Psoas muscle (tissue), 8 donors: ENCODE measurements around the gene SERPINB7. TPM values are rescaled to one million over a fixed set of nuclear protein-coding genes. Genes with fewer than 3 reads are reported as not detected.

Source experiments
- ATAC-seq, 4 donors: fragments of 200-7000 bp; cut with Tn5 transposase; one replicate each; pipeline ENCODE4 v1.9.1; 2020; ENCODE audit warnings: moderate library complexity in 3 of 4, mild to moderate bottlenecking in 2 of 4
- DNase-seq, 2 donors: peaks; one replicate each; pipeline ENCODE4 v3.0.0-alpha.2; 2020
- H3K27ac ChIP-seq: fragments of 200-600 bp; one replicate; pipeline ENCODE4 v1.8.0; 2022
- H3K27me3 ChIP-seq, 3 donors: fragments of 200-600 bp in 1 of 3; one replicate each; pipeline versions ENCODE4 v1.6.1 to v1.8.0; 2013 to 2022; ENCODE audit warnings: low read length in 2 of 3, mild to moderate bottlenecking in 2 of 3, moderate library complexity in 1 of 3; ENCODE audit not compliant: insufficient read depth in 3 of 3
- H3K36me3 ChIP-seq, 2 donors: fragments of 200-600 bp in 1 of 2; one replicate each; pipeline versions ENCODE4 v1.6.1 to v1.8.0; 2013 to 2022; ENCODE audit warnings: low read depth in 1 of 2, mild to moderate bottlenecking in 1 of 2, moderate library complexity in 1 of 2; ENCODE audit not compliant: insufficient read depth in 1 of 2
- H3K4me1 ChIP-seq: fragments of 200-600 bp; one replicate; pipeline ENCODE4 v1.8.0; 2022
- H3K4me3 ChIP-seq: fragments of 200-600 bp; one replicate; pipeline ENCODE4 v1.8.0; 2022; ENCODE audit warnings: mild to moderate bottlenecking
- H3K9me3 ChIP-seq: fragments of 200-600 bp; one replicate; pipeline ENCODE4 v1.8.0; 2022
- WGBS, 3 donors: extraction: QIAGEN DNeasy Blood & Tissue Kit; methylation state at CpG; one replicate each; pipeline versions ENCODE4 v1.1.6 to v1.1.7; 2013; 5-methylcytosine and 5-hydroxymethylcytosine counted together
- intact Hi-C, 2 donors: fragments of 100-400 bp; cut with DNase I; formaldehyde crosslinking; loops; one replicate each; pipeline versions ENCODE4 v1.11.0 to v1.14.2; 2022
- polyA plus RNA-seq, 3 donors: library from polyadenylated mRNA; stranded (reverse); fragments of 200-250 nt; gene quantifications; one replicate each; pipeline ENCODE4 v1.2.3, GENCODE V29; 2013
- total RNA-seq, 4 donors: library from RNA; stranded (reverse); fragmentation: NEBNext Ultra II Directional in 2 of 4; extraction: Animal tissue kit (Norgen Biotek cat#: 25700) in 2 of 4; gene quantifications; one replicate each; pipeline versions ENCODE4 v1.2.1 to v1.2.4, GENCODE V29; 2021 to 2023
- TF ChIP-seq, protein P1 (sequence below): fragments of 200-600 bp; IDR thresholded peaks from one replicate; pipeline ENCODE4 v1.8.0; 2022; ENCODE audit warnings: antibody characterized with exemption
- donor health status: healthy with polysubstance abuse.
- donor health status: DM: no; HTN: no; CAD: no; lungs with moderate emphysema.
- donor health status: Bipolar disorder and iron deficiency.
- donor health status: healthy.
- donor health status: DM: yes; HTN: yes; CAD: no.
- donor health status: DM: no; HTN: no; CAD: no.
- donor health status: DM: no; HTN: no; CAD: no.
- donor health status: DM: yes; HTN: yes; CAD: no.

The SERPINB7 gene
- total and polyA plus RNA-seq, 7 donors = not detected

DNA sequence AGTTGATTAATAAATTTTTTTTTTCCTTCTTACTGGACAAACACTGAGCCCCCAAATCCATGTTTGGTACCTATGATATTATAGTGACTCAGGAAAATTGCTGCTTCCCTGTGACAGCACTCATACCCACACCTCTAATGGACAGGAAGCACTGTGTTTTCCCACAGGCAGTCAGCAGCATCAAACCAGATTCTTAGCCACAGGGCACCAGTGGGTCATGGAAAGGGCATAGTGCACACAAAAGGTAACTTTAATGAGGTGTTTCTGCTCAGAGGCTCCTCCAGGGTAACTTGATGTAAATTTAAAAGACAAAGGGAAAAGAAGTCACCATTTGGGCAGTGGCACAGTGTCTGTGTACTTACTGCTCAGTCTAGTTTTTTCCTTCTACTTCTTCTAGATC, 38.3 kb upstream of the SERPINB7 start:
- H3K27me3 ChIP-seq = no peaks in the 10 kb centered on the region
- TF ChIP-seq, protein P1, sequence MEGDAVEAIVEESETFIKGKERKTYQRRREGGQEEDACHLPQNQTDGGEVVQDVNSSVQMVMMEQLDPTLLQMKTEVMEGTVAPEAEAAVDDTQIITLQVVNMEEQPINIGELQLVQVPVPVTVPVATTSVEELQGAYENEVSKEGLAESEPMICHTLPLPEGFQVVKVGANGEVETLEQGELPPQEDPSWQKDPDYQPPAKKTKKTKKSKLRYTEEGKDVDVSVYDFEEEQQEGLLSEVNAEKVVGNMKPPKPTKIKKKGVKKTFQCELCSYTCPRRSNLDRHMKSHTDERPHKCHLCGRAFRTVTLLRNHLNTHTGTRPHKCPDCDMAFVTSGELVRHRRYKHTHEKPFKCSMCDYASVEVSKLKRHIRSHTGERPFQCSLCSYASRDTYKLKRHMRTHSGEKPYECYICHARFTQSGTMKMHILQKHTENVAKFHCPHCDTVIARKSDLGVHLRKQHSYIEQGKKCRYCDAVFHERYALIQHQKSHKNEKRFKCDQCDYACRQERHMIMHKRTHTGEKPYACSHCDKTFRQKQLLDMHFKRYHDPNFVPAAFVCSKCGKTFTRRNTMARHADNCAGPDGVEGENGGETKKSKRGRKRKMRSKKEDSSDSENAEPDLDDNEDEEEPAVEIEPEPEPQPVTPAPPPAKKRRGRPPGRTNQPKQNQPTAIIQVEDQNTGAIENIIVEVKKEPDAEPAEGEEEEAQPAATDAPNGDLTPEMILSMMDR = no peak
- H3K36me3 ChIP-seq = no peaks in the 10 kb centered on the region
- no peak for ATAC-seq
- H3K27ac ChIP-seq = no peak overlapping the region
- no peak overlapping the region for H3K4me3 ChIP-seq
- intact Hi-C loops = no loop called here
- H3K4me1 ChIP-seq = no peaks in the 10 kb centered on the region
- DNase-seq = no peak
- H3K9me3 ChIP-seq = no peaks in the 10 kb centered on the region

DNA sequence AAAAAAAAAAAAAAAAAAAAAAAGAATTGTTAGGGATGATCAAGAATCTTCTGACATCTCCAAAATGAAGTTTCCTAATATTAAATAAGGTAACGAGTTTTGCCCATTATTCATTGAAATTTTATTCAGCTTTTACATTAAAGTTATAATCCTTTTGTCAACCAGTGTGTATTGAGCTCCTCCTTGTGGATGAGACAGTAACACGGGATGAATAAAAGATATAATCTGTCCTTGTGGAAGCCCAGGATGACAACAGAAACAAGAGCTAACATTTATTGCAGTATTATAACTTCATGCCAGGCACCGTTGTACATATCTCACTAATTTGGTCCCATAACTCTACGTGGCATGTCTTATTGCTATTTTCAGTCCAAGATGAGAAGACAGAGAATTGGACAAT, 33.4 kb upstream of the SERPINB7 start:
- Histone ChIP-seq H3K9me3 (no peaks in the 10 kb centered on the region), H3K27ac (no peak overlapping the region), H3K36me3 (no peaks in the 10 kb centered on the region), H3K4me1 (no peaks in the 10 kb centered on the region), H3K4me3 (no peak overlapping the region), H3K27me3 (no peaks in the 10 kb centered on the region)
- WGBS, 3 donors = 61 to 66% (median 63%) methylated on average over 4 of the region's 4 CpGs
- TF ChIP-seq, protein P1 = no peak
- intact Hi-C loops = no loop called here
- ATAC-seq (no peak), DNase-seq (no peak)

DNA sequence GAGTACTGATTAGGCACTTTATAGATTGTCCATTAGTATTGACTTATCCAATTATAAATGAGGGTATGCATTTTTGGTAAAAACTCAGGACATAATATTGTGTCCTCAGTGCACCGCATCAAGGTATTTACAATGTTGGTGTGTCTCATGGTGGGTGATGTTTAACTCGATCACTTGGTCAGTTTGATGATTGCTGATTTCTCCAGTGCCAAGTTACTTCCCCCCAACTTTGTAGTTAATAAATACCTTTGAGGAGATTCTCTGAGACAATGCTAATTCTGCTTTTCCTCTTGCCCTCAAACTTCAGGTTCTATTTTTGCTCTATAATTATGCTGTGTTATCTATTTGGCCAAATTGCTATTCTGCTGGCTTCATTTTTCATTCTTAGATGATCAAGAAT, 28.2 kb upstream of the SERPINB7 start:
- H3K4me3 ChIP-seq = no peak overlapping the region
- no peak overlapping the region for H3K27ac ChIP-seq
- no peaks in the 10 kb centered on the region for H3K9me3 ChIP-seq
- no peak for ATAC-seq
- H3K36me3 ChIP-seq = no peaks in the 10 kb centered on the region
- no peak for DNase-seq
- WGBS, 3 donors = 87 to 94% (median 92%) methylated on average over 2 of the region's 2 CpGs
- no peaks in the 10 kb centered on the region for H3K27me3 ChIP-seq
- intact Hi-C loops = no loop called here
- H3K4me1 ChIP-seq = no peaks in the 10 kb centered on the region
- TF ChIP-seq, protein P1 = no peak

DNA sequence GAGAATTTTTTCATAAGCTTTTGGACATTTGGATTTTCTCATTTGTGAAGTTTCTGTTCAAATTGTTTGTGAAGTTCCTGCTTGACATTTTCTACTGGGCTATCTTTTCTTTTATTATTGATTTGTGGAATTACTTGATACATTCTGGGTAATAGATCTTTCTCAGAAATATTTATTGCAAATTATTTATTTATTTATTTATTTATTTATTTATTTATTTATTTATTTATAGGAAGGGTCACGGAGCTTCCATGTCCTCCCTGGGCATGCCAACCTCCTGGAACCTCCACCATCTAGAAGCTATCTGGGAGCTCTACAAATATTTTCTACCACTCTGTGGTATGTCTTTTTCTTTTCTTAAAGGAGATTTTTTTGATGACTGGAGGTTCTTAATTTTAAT, 25.7 kb upstream of the SERPINB7 start:
- Histone ChIP-seq H3K4me3 (no peak overlapping the region), H3K36me3 (no peaks in the 10 kb centered on the region), H3K4me1 (no peaks in the 10 kb centered on the region), H3K9me3 (no peaks in the 10 kb centered on the region), H3K27ac (no peak overlapping the region), H3K27me3 (no peaks in the 10 kb centered on the region)
- WGBS, 3 donors = 65 to 75% (median 71%) methylated on average over 1 of the region's 1 CpG
- ATAC-seq = no peak
- intact Hi-C loops = no loop called here
- DNase-seq = no peak
- TF ChIP-seq, protein P1 = no peak

DNA sequence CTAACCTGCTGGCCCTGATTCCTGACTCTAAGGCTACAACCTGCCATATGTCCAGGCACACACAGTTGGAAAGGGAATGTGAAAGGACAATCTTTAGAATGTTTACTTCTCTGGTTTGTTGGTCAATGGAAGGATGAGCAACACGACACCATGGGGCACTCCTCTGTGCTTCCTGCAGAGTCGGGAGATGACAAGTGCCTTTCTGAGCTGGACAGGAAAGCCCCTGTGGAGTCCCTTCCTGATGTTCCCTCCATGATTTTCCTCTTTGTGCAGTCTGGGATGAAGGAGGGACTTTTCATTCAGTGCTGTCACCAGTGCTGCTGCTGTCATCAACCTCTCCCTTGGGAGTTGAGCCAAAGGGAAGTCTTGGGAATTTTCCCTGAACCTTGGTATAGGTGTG, 22.6 kb upstream of the SERPINB7 start:
- H3K36me3 ChIP-seq = no peaks in the 10 kb centered on the region
- TF ChIP-seq, protein P1 = no peak
- 57 to 71% (median 58%) methylated on average over 2 of the region's 2 CpGs for WGBS, 3 donors
- DNase-seq (no peak), ATAC-seq (no peak)
- H3K27me3 ChIP-seq = no peaks in the 10 kb centered on the region
- H3K4me3 ChIP-seq = no peak overlapping the region
- H3K4me1 ChIP-seq = no peaks in the 10 kb centered on the region
- intact Hi-C loops = no loop called here
- no peaks in the 10 kb centered on the region for H3K9me3 ChIP-seq
- no peak overlapping the region for H3K27ac ChIP-seq
